LNCAP (cell line): Measurements from ENCODE around the gene PDLIM1.

ENCODE experiments used
- TF ChIP-seq, protein P1 (sequence below): fragments of 450-650 bp; IDR thresholded peaks from 2 replicates; pipeline ENCODE4 v1.5.1; 2017; ENCODE audit warnings: mild to moderate bottlenecking

Gene PDLIM1

DNA sequence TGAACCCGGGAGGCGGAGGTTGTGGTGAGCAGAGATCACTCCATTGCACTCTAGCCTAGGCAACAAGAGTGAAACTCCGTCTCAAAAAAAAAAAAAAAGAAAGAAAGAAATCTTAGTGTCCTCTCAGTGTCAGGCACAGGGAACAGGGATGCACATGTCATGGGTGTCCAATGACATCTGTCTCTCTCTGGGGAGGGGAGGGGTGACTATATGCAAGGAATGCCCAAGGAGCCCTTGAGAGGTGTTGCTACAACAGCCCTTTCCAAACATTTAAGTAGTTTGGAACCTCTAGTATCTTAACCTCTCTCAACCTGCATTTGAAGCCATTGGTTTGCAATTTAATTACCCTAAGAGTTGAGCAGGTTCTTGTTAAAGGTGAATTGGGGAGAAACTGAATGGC is 28.9 kb downstream of the PDLIM1 start:
- TF ChIP-seq, protein P1, sequence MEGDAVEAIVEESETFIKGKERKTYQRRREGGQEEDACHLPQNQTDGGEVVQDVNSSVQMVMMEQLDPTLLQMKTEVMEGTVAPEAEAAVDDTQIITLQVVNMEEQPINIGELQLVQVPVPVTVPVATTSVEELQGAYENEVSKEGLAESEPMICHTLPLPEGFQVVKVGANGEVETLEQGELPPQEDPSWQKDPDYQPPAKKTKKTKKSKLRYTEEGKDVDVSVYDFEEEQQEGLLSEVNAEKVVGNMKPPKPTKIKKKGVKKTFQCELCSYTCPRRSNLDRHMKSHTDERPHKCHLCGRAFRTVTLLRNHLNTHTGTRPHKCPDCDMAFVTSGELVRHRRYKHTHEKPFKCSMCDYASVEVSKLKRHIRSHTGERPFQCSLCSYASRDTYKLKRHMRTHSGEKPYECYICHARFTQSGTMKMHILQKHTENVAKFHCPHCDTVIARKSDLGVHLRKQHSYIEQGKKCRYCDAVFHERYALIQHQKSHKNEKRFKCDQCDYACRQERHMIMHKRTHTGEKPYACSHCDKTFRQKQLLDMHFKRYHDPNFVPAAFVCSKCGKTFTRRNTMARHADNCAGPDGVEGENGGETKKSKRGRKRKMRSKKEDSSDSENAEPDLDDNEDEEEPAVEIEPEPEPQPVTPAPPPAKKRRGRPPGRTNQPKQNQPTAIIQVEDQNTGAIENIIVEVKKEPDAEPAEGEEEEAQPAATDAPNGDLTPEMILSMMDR: no peak

DNA sequence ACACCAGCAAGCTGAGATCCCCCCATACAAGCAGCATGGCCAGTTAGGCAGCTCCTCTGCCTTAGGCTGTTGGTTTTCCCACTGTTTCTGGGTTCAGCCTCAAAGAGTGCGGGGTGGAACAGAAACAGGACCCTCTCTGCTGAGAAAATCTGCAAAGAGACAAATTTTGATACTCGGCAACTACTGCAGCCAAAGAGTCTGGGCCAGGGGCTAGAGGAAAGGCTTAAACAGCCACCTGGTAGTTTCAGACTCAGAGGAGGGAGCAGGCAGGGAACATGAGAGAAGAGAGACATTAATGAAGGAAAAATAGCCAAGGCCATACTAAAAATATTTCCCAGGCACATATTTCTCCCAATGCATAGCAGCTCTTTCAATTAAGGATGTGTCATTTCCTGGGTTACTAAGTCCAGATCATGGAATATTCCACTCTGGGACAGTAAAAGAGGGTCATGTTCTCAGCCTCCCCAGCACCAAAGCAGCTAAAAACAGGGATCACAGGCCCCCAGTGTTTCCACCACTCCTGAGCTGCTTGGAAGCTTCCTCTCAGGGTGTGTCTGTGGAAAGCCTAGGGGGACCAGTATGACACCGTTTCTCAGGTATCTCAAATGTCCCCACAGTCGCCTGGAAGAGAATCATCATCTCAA is 29.8 kb downstream of the PDLIM1 start:
- TF ChIP-seq, protein P1: no peak

GRCh38 chr10:95260397-95260881 is 30.4 kb downstream of the PDLIM1 start:
- TF ChIP-seq, protein P1: no peak

DNA sequence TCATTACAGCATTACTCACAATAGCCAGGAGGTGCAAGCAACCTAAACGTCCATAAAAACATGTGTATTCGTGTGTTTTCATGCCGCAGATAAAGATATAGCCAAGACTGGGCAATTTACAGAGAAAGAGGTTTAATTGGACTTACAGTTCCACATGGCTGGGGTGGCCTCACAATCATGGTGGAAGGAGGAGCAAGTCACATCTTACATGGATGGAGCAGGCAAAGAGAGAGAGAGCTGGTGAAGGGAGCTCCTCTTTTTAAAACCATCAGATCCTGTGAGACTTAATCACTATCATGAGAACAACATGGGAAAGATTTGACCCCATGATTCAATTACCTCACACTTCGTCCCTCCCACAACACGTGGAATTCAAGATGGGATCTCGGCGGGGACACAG is 33.0 kb downstream of the PDLIM1 start:
- TF ChIP-seq, protein P1: no peak

GRCh38 chr10:95256268-95256667 is 34.5 kb downstream of the PDLIM1 start:
- TF ChIP-seq, protein P1: no peak

DNA sequence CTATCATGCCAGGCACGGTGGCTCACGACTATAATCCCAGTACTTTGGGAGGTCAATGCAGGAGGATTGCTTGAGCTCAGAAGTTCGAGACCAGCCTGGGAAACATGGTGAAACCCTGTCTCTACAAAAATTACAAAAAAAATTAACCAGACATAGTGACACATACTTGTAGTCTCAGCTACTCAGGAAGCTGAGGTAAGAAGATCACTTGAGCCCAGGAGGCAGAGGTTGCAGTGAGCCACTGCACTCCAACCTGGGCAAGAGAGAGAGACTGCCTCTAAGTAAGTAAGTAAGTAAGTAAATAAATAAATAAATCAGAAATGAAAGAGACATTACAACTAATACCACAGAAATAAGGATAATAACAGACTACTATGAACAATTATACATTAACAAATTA is 36.2 kb downstream of the PDLIM1 start:
- TF ChIP-seq, protein P1: no peak

GRCh38 chr10:95253686-95254085 is 37.1 kb downstream of the PDLIM1 start:
- TF ChIP-seq, protein P1: no peak

DNA sequence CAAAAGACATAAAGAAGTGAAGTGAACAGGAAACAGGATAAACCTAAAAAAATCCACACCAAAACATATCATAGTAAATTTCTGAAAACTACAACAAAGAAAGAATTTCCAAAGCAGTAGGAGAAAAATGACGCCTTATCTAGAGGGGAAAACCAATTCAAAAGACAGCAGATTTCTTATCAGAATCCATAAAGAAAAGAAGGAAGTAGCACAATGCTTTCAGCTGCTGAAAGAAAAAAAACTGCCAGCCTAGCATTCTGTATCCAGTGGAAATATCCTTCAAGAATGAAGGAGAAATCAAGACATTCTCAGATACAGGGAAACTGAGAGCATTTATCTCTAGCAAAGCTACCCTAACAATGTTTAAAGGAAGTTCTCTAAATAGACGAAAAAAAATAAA is 37.8 kb downstream of the PDLIM1 start:
- TF ChIP-seq, protein P1: no peak
